ENCODE measurements around the gene EXOC4. TPM values are rescaled to one million over a fixed set of nuclear protein-coding genes. Genes with fewer than 3 reads are reported as not detected.
"Not testable (repeated sequence)": the region's sequence is repeated elsewhere in the genome, so short reads cannot be mapped to it uniquely, and the experiment has no call there.

EXOC4 gene
- total RNA-seq, 1 donor from 2014 or later, result 96.9 TPM

DNA sequence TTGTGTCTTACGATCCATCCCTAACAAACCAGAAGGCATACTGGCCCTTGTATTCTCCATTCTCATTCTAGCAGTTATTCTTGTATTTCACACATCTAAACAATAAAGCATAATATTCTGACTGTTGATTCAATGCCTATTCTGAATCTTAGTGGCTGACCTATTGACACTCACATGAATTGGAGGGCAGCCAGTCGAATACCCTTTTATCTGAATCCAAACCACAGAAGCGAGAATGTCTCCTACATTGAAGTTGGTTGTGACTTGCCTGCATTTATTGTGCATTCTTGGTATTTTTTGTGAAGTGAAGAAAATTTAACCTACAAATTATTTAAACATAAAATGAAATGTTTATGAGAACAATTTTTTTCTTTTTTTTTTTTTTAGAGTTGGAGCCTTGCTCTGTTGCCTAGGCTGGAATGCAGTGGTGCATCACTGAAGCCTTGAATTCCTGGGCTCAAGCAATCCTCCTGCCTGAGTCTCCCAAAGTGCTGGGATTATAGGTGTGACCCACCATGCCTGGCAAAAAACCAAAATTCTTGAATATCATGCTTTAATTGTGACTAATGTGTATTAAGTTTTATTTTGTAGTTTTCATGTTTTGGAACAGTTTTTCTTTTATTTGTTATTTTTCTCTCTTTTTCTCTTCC lies 22.7 kb downstream of the EXOC4 start:
- peak in 1 of 2 donors; percentile 30 for DNase-seq (ENCODE audit: low read depth in 2 of 2)

GRCh38 chr7:133278975-133279374 lies 26.1 kb downstream of the EXOC4 start:
- not testable (repeated sequence) for DNase-seq (ENCODE audit: low read depth in 2 of 2)

- DNase-seq (ENCODE audit: low read depth in 2 of 2), result no peak
Measured at GRCh38 chr7:133282094-133282493, 29.2 kb downstream of the EXOC4 start.

DNA sequence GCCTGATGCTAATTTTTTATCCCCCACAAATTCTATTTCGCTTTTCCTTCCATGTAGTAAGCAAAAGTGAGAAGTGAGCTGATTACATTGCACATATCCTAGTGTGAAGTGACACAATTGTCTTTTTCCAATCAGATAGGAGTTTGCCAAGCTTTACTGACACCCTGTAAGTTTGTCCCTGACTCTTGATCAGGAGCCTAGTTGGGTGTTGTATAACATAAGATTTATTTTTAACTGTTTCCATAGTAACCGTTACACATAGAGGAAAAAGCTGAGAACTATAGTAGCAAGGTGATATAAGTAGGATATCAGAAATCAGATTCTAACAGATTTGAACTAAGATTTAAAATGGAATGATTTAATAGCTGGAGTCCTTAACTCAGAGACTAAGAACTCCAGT lies 31.2 kb downstream of the EXOC4 start:
- peak; percentile 19 to 25 for DNase-seq (ENCODE audit: low read depth in 2 of 2)

DNA sequence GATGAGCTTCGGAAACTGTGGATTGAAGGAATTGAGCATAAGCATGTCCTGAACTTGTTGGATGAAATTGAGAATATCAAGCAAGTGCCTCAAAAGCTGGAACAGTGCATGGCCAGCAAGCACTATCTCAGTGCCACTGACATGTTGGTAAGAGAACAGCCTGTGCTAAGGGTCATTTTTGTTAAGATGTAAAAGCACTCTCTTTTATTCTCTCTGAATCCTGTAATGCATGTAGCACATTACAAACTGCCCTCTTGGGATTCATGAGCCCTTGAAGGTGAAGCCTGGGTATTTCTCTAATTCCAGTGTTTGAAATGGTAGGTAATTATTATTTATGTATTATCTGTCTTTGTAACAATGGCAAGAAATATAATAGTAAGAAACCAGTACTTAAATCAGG lies 36.1 kb downstream of the EXOC4 start:
- no peak for DNase-seq (ENCODE audit: low read depth in 2 of 2)

- peak in 1 of 2 donors; percentile 32 for DNase-seq (ENCODE audit: low read depth in 2 of 2)
Measured at GRCh38 chr7:133290041-133290440, 37.2 kb downstream of the EXOC4 start.

- DNase-seq (ENCODE audit: low read depth in 2 of 2), result peak in 1 of 2 donors; percentile 63
Measured at GRCh38 chr7:133290676-133291333, 37.9 kb downstream of the EXOC4 start.

GRCh38 chr7:133292631-133293030 lies 39.8 kb downstream of the EXOC4 start:
- no peak for DNase-seq (ENCODE audit: low read depth in 2 of 2)

DNA sequence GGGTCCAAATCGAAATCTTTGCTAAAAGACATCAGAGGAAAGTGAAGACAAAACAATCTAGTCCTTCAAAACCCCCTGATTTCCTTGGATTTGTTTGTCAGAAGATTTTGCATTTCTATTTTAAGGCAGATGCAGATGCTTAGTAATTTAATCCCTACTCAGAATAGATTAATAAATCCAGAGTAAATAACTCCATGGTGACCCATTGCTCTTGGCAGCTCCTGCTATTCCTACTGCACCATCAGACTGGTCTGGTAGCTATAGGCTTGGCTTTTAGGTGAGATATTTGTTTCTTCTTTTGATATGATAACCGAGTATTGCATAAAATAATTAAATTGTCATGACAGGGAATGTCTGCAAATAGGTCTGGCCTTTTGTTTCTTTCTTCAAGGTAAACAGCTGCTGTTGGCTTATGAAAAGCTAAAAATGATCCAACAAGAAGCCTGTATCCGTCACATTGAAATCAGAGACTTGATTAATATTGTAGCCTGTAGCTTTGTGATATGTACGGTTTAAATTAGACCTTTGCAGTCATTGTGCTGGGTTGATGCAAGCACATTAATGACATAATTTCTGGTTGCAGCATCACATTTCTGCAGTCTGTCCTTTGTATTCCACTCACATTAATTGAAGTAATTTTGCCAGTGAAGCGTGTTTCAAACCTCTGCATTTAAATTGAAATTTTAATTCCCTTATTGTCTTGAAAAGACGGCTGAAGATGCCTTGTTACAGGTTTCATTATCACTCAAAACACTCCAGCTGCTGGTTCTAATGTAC lies 40.7 kb downstream of the EXOC4 start:
- no peak for DNase-seq (ENCODE audit: low read depth in 2 of 2)

- DNase-seq (ENCODE audit: low read depth in 2 of 2), result no peak
Measured at GRCh38 chr7:133294234-133294633, 41.4 kb downstream of the EXOC4 start.

DNA sequence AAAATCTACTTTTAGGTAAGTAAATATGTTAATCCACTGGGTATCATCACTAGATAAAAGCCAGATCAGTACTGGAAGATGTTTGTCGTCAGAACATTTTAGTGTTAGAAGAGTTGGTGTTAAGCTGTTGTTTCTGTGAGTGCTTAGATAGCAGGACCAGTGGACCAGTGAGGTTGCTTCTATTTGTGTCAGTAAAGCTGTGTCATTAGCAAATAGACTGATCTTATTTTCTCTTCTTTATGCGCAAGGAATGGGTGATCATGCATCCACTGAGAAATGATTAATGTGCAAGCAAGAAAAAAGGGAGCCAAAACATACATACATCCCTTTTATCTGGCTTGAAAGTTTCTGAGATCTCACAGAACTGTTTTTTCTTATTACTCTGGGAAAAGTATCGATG lies 42.6 kb downstream of the EXOC4 start:
- DNase-seq (ENCODE audit: low read depth in 2 of 2), result no peak

GRCh38 chr7:133297093-133297492 lies 44.2 kb downstream of the EXOC4 start:
- no peak for DNase-seq (ENCODE audit: low read depth in 2 of 2)

DNA sequence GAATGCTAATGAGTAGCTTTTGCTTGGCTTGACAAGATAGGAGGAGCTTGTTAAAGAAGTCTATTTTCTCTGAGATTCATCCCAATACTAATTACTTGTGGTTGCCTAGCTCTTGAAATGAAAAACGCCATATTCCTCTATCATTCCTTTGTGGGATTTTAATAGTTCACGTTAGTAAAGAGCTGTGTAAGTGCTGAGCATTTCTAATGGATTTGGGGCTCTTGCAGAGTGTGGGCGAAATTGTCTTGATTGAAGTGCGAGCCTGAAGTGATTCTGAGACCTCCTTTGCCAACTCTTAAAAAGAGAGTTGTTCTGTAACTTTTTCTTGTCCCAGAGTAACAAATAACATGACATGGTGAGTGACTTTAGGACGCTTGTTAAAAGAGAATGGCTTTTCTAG lies 45.2 kb downstream of the EXOC4 start:
- DNase-seq (ENCODE audit: low read depth in 2 of 2), result no peak

DNA sequence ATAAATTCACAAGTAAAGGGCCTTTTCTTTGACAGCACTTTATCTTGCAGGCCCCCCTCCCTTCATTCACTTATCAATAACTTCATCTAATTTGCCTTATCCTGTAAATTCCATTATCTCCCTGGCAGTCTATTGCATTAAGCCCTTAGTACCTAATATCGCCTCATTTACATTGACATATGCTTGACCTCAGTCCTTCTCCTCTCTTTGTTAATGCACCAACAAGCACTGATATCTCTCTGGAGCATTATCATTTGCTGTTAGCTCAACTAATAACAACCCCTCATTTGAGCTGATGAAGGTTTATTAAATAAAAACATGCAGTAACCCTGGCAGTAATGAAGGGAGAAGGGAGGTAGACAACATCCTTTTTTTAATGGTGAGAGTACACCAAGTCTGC lies 46.8 kb downstream of the EXOC4 start:
- no peak for DNase-seq (ENCODE audit: low read depth in 2 of 2)

DNA sequence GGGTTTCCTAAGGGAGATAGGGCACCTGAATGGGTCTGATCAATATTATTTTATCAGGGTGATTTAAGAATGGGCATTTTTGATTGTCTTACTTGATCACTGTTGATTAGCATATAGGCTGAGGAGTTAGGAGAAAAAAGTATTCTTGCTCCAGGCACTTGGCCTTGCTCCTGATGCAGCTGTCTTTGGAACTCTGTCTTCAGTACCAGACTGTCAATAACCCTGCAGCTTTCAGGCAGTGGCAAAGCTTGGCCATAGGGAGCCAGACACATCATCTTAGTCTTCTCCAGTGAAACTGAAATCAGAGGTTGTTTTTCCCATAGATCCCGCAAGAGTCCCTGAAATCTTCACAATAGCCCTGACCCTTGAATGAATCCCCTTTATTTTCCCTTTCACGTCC lies 47.2 kb downstream of the EXOC4 start:
- DNase-seq (ENCODE audit: low read depth in 2 of 2), result no peak

DNA sequence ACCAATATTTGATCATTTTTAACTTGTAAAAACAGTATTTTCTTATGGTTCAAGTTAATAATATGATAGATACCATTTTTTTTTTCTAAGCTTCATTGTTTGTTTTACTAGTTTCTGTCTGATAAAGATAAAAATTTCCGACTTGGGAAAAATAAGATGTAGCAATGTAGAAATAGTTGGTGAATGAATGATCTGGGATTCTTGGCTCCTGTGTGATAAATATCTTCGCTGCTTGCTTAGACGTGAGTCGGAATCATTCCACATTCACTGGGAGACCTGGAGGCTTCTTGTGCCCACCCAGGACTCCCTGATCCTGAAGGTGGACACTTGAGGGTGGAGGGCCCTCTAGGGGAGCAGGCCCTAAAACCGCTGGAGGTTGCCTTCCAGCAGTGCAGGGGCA lies 47.9 kb downstream of the EXOC4 start:
- DNase-seq (ENCODE audit: low read depth in 2 of 2), result no peak

DNA sequence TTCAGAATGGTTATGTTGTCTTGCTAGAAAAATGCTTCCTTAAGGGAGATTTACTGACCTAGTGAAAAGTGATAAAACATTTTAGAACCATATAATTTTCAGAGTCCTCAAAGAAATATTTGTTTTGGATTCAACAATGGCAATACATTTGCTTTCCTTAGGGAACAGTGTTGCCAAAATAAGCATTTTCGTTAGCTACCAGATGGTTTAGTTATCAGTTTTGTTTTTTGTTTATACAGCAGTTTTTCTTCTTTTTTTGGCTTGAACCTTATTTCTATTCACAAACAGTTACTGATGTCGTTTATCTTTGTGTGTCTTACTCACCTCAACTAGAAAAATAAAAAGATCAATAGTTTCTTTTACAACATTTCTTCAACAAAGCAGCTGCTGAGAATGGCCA lies 48.6 kb downstream of the EXOC4 start:
- peak; percentile 50 to 74 for DNase-seq (ENCODE audit: low read depth in 2 of 2)

DNA sequence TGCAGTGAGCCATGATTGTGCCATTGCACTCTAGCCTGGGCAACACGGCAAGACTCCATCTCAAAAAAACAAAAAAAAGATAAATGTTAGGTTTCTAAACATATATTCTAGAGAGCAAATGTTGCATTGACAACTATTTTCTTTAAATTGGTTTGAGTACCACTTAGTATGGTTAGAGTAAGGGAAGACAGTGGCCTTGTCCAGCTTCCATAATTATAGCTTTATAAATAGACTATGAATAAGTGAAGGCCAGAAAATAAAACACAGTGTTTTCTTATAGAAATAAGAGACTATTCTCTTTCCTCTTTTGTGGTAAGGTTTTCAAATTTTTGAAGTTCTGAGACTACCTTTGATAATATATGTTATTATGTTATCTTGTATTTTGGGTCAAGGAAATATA lies 50.5 kb downstream of the EXOC4 start:
- DNase-seq (ENCODE audit: low read depth in 2 of 2), result no peak

DNA sequence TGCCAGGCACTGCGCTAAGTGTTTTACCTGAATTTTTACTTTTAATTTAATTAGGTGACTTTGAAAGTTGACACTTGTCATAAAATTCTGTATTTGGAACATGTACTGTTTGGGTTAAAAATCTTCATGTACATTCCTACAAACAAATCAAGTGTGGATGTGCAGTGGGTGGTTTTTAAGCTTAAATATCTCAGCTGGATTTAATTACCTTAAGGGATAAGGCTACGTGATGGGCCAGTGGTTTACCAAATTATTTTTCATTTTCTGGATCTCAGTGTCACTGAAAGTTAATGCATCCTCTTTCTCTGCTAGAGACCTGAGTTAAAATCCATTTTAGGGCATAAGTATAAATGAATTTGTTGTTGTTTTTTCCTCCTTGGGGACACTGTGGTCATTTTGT lies 51.1 kb downstream of the EXOC4 start:
- DNase-seq (ENCODE audit: low read depth in 2 of 2), result no peak

GRCh38 chr7:133309333-133309732 lies 56.5 kb downstream of the EXOC4 start:
- no peak for DNase-seq (ENCODE audit: low read depth in 2 of 2)

- DNase-seq (ENCODE audit: low read depth in 2 of 2), result peak in 1 of 2 donors; percentile 92
Measured at GRCh38 chr7:133310232-133310862, 57.5 kb downstream of the EXOC4 start.

DNA sequence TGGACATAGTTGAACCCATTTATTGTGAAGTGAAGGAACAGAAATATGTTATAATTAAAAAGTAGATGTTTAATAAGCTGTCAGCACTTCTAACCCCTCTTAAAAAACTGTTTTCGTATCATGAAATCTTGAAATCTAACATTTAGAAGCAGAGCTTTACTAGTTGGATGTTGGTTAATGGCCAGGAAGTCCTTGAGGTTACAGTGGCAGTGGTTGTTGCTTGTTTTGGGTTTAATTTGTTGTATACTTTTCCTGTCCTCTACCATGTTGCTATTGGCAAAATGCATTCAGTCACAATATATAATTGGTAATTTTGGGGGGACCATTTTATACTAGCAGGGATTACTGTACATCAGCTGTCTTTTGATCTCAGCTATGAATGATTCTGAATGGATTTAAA lies 60.7 kb downstream of the EXOC4 start:
- DNase-seq (ENCODE audit: low read depth in 2 of 2), result no peak
